ENCODE data around the gene DDX49. TPM values are rescaled to one million over a fixed set of nuclear protein-coding genes. Genes with fewer than 3 reads are reported as not detected.
A peak's percentile ranks its signal among the peaks of the same experiment; 100 is the strongest.

Gene DDX49
- total RNA-seq, 4 donors from 2014 or later: 47.0 to 80.7 (median 60.6) TPM

DNA sequence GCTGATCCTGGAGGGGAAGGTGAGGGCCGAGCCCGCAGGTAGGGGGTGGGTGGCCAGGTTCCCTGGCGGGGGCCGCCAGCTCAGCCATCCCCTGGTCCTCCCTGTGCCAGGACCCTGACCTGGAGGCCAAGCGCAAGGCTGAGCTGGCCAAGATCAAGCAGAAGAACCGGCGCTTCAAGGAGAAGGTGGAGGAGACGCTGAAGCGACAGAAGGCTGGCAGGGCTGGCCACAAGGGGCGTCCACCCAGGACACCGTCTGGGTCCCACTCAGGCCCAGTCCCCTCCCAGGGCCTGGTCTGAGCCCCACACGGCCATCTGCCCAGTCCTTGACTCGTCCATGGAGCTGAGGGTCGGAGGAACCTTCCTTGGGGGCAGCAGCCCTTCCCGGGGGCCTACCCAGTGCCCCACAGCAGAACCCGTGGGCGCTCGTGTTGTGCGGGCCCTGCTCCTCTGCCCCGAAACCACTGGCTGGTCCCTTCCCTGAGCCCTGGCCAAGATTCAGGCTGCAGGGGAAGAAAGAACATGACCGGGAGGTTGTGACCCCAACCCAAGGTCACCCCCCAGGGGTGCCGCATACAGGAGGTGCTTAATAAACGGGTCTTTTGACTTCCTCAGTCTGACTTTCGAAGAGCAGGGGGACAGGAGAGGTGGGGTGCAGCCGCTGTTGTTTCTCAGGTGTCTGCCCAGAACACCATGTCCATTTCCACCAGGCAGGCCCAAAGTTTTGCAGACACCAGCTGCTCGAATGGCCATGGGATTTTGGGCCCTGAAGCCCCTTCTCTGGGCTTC is 8.7 kb downstream of the DDX49 start:
- Histone ChIP-seq H3K27me3 (no peaks in the 10 kb centered on the region), H3K4me1 (peaks cover 0 to 12% (median 0%) of the 10 kb centered on the region in 3 donors), H3K4me3 (no peak overlapping the region), H3K9me3 (no peaks in the 10 kb centered on the region), H3K27ac (no peak overlapping the region), H3K36me3 (peaks cover 35 to 87% (median 38%) of the 10 kb centered on the region in 3 donors)
- intact Hi-C loops (cut with DNase I): no loop called here
- TF ChIP-seq POLR2A (IDR thresholded peaks at IDR 0.05): no peak
- TF ChIP-seq, protein P1, sequence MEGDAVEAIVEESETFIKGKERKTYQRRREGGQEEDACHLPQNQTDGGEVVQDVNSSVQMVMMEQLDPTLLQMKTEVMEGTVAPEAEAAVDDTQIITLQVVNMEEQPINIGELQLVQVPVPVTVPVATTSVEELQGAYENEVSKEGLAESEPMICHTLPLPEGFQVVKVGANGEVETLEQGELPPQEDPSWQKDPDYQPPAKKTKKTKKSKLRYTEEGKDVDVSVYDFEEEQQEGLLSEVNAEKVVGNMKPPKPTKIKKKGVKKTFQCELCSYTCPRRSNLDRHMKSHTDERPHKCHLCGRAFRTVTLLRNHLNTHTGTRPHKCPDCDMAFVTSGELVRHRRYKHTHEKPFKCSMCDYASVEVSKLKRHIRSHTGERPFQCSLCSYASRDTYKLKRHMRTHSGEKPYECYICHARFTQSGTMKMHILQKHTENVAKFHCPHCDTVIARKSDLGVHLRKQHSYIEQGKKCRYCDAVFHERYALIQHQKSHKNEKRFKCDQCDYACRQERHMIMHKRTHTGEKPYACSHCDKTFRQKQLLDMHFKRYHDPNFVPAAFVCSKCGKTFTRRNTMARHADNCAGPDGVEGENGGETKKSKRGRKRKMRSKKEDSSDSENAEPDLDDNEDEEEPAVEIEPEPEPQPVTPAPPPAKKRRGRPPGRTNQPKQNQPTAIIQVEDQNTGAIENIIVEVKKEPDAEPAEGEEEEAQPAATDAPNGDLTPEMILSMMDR (IDR thresholded peaks at IDR 0.05): no peak
- 77 to 100% methylated on average over 1 to 8 of the region's 26 CpGs for WGBS, 2 donors
- no peak for DNase-seq

DNA sequence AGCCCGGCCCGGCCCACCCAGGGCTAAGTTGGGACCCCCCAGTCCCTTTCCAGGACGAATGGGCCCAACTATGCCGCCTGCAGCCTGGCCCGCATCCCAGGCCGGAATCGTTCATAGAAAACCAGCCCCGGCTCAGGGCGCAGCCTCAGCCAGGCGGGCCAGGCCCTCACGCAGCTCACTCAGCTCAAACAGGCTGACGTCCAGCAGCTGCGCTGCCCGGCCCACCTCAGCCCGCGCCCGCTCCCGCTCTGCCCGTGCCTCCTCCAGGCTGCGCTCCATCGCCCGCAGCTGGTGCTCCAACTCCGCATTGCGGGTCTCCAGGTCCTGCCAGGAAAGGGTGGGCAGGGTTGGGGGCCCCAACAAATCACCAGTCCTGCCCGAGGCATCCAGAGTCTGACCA is 9.8 kb downstream of the DDX49 start:
- Histone ChIP-seq H3K9me3 (no peaks in the 10 kb centered on the region), H3K36me3 (peaks cover 29 to 87% (median 31%) of the 10 kb centered on the region in 3 donors), H3K27ac (no peak overlapping the region), H3K27me3 (no peaks in the 10 kb centered on the region), H3K4me3 (no peak overlapping the region), H3K4me1 (peaks cover 0 to 12% (median 0%) of the 10 kb centered on the region in 3 donors)
- no peak for DNase-seq
- TF ChIP-seq, protein P1 (IDR thresholded peaks at IDR 0.05): no peak
- TF ChIP-seq POLR2A (IDR thresholded peaks at IDR 0.05): no peak
- 83 to 89% methylated on average over 4 to 21 of the region's 25 CpGs for WGBS, 2 donors
- intact Hi-C loops (cut with DNase I): no loop called here

DNA sequence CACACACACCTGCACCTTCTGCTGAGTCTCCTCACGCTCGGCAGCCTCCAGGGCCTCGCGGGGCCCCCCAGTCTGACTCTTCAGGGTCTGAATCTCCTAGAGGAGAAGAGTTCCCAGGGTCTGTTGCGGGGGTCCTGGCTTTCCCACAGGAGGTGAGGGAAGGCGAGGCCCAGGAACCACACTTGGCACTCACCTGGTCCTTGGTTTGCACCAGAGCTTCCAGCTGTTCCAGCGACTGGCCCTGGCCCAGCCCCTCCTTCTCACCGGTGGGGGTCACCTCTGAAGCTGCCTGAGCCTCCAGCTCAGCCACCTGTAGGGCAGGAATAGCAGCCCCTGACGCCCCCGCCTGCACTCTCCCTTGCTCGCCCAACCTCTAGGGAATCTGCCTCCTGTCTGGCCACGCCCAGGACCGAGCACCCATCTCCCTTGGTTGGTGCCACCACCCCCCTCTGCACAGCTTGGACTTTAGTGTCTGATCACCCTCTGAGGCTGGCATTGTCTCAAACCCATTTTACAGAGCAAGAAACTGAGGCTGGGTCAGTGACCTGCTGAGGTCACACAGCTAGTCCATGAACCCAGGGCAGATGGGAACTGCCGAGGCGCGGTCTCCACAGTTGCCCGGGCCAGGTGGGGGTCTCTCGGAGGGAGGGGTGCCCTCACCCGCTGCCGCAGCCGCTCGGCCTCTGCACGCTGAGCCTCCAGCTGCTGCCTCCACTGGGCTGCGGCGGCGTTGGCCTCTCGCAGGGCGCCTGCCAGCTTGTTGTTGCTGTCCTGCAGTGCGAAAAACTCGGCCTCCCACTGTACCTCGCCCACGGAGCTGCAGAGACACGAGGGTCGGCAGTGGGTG is 12.0 kb downstream of the DDX49 start:
- peak overlapping the region in 2 of 4 donors; percentile 9 to 28 for H3K4me3 ChIP-seq
- peaks cover 0 to 12% (median 0%) of the 10 kb centered on the region in 3 donors for H3K4me1 ChIP-seq
- no peaks in the 10 kb centered on the region for H3K9me3 ChIP-seq
- DNase-seq: no peak
- H3K36me3 ChIP-seq: peaks cover 11 to 76% (median 13%) of the 10 kb centered on the region in 3 donors
- peak overlapping the region in 1 of 4 donors; percentile 14 for H3K27ac ChIP-seq
- 85 to 93% methylated on average over 6 to 15 of the region's 34 CpGs for WGBS, 2 donors
- TF ChIP-seq, protein P1 (IDR thresholded peaks at IDR 0.05): no peak
- TF ChIP-seq POLR2A (IDR thresholded peaks at IDR 0.05): no peak
- intact Hi-C loops (cut with DNase I): no loop called here
- no peaks in the 10 kb centered on the region for H3K27me3 ChIP-seq

DNA sequence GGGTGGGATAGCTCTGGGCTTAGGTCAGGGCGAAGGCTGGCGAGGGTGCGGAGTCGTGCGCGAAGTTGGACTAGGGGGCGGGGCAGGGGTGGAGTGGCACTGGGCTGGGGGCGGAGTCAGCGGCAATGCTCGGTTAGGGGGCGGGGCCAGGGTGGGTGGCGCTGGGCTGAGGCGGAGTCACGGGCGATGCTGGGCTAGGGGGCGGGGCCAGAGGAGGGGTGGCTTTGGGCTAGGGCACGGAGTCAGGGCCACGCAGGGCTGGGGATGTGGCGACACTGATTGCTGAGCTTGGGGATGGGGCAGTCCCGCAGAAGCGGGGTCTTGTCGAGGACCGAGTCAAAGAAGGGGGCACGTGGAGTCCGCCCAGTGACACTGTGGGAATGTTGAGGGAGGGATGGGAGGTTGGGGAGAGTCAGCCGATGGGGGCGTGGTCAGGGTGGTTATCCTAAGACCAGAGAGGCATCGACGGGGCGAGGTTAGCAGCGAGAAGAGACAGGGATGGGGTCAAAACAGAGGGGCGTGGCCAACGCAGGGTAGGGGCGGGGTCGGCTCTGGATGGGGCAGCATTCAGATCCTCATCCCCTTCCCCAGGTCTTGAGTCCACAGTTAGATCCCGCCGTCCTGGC is 12.8 kb downstream of the DDX49 start:
- Histone ChIP-seq H3K36me3 (peaks cover 11 to 74% (median 11%) of the 10 kb centered on the region in 3 donors), H3K4me1 (peaks cover 0 to 12% (median 0%) of the 10 kb centered on the region in 3 donors), H3K9me3 (no peaks in the 10 kb centered on the region), H3K4me3 (peak overlapping the region in 2 of 4 donors; percentile 9 to 28), H3K27me3 (no peaks in the 10 kb centered on the region), H3K27ac (peak overlapping the region in 1 of 4 donors; percentile 14)
- intact Hi-C loops (cut with DNase I): no loop called here
- TF ChIP-seq, protein P1 (IDR thresholded peaks at IDR 0.05): no peak
- TF ChIP-seq POLR2A (IDR thresholded peaks at IDR 0.05): no peak
- no peak for DNase-seq
- 45 to 57% methylated on average over 14 to 26 of the region's 37 CpGs for WGBS, 2 donors
